Panc1 (cell line): ENCODE data around the gene FLVCR2. TPM values are rescaled to one million over a fixed set of nuclear protein-coding genes. Genes with fewer than 3 reads are reported as not detected.

ENCODE experiments used
- ATAC-seq: fragments of 200-7000 bp; cut with Tn5 transposase; 2 replicates; pipeline ENCODE4 v1.9.1; 2020; ENCODE audit warnings: mild to moderate bottlenecking, moderate library complexity
- BruUV-seq: library from RNA; stranded (reverse); fragments of 400-500 nt; replicated peaks from 2 replicates; lab custom pipeline; 2021; lab: Mats Ljungman, UMichigan
- CTCF ChIA-PET: fragments of 300-600 bp; sonication (Branson Sonifier 250); formaldehyde crosslinking; loops from one replicate; lab custom pipeline; 2022; ENCODE audit warnings: antibody characterized with exemption; lab: Charles Lee
- POLR2A ChIA-PET: fragments of 300-600 bp; sonication (Branson Sonifier 250); formaldehyde crosslinking; loops from one replicate; lab custom pipeline; 2022; ENCODE audit warnings: antibody characterized with exemption; lab: Charles Lee
- DNase-seq: peaks from one replicate; pipeline ENCODE4 v3.0.0-alpha.2; 2010; ENCODE audit warnings: low read depth, low spot score
- H3K27ac ChIP-seq: 2 replicates; pipeline ENCODE4 v1.5.1; 2011; ENCODE audit warnings: mild to moderate bottlenecking, low read length, inconsistent platforms
- H3K27me3 ChIP-seq: fragments of 200-500 bp; sonication (Bioruptor generic); 2 replicates; pipeline ENCODE4 v1.6.0; 2014; ENCODE audit warnings: low read length, inconsistent platforms; ENCODE audit not compliant: control insufficient read depth, insufficient read depth
- H3K36me3 ChIP-seq: fragments of 200-500 bp; sonication (Bioruptor generic); 2 replicates; pipeline ENCODE4 v1.5.1; 2014; ENCODE audit warnings: inconsistent platforms, mild to moderate bottlenecking, low read length, moderate library complexity; ENCODE audit not compliant: control insufficient read depth, insufficient read depth
- H3K4me1 ChIP-seq: 2 replicates; pipeline ENCODE4 v1.5.1; 2011; ENCODE audit warnings: inconsistent platforms, mild to moderate bottlenecking, low read length, moderate library complexity; ENCODE audit not compliant: control insufficient read depth, insufficient read depth
- H3K4me3 ChIP-seq, 2 experiments: 2 replicates each; pipeline ENCODE4 v1.5.1; 2011 to 2012; ENCODE audit warnings: low read depth in 2 of 2, low read length in 2 of 2, mild to moderate bottlenecking in 2 of 2, inconsistent platforms in 1 of 2, moderate library complexity in 1 of 2
- H3K9me3 ChIP-seq: fragments of 200-500 bp; sonication (Bioruptor generic); 2 replicates; pipeline ENCODE4 v1.5.1; 2014; ENCODE audit warnings: low read depth, mild to moderate bottlenecking, inconsistent platforms, low read length, moderate library complexity; ENCODE audit not compliant: control insufficient read depth, insufficient read depth
- CTCF ChIP-seq: fragments of 450-650 bp; IDR thresholded peaks from 2 replicates; pipeline ENCODE4 v1.5.1; 2017; ENCODE audit warnings: mild to moderate bottlenecking
- POLR2AphosphoS5 ChIP-seq: IDR thresholded peaks from 2 replicates; pipeline ENCODE4 v1.6.1; 2012; ENCODE audit warnings: mild to moderate bottlenecking, low read depth, low read length, moderate library complexity
- SIN3A ChIP-seq: IDR thresholded peaks from 2 replicates; pipeline ENCODE4 v1.6.1; 2012; ENCODE audit warnings: low read depth, mild to moderate bottlenecking, low read length, moderate library complexity, borderline replicate concordance; ENCODE audit not compliant: insufficient read depth
- TCF7L2 ChIP-seq: IDR thresholded peaks from 2 replicates; pipeline ENCODE4 v1.6.1; 2011; ENCODE audit warnings: mild to moderate bottlenecking, low read depth, low read length, inconsistent platforms
- in situ Hi-C: cut with HindIII; loops from 2 replicates; pipeline ENCODE4 v1.10.0; 2016; ENCODE audit warnings: low sequenced_read_pairs, low pct_unique_long_range_greater_than_20kb
- intact Hi-C: fragments of 100-400 bp; cut with micrococcal nuclease; formaldehyde crosslinking; loops from one replicate; pipeline ENCODE4 v1.10.0; 2022; ENCODE audit not compliant: unreplicated experiment
- total RNA-seq: library from RNA; stranded (reverse); gene quantifications from one replicate; pipeline ENCODE4 v1.2.1, GENCODE V29; 2021; ENCODE audit not compliant: unreplicated experiment
- TF ChIP-seq, protein P1 (sequence below), 2 experiments: IDR thresholded peaks; 2 replicates each; pipeline ENCODE4 v1.6.1; 2011 to 2012; ENCODE audit warnings: low read depth in 2 of 2, control low read depth in 1 of 2, low read length in 1 of 2, mild to moderate bottlenecking in 1 of 2, moderate library complexity in 1 of 2; ENCODE audit not compliant: insufficient read depth in 1 of 2

The FLVCR2 gene
- total RNA-seq, 1 experiment from 2014 or later: 9.7 TPM

DNA sequence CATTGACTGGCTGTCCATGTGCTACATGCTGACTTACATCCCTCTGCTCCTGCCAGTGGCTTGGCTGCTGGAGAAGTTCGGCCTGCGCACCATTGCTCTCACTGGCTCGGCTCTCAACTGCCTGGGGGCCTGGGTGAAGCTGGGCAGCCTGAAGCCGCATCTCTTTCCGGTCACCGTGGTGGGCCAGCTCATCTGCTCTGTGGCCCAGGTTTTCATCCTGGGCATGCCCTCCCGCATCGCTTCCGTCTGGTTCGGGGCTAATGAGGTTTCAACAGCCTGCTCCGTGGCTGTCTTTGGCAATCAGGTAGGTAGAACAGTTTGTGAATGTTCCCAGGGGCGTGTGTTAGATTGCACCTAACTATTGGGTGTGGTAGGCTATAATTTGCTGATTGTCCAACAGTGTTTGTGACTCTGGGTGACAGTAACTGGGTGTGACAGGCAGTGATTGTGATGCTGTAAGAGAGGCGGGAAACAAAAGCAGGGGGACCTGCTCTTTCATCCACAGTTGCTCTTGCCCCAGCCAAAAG is 981 bp downstream of the FLVCR2 start:
- in situ Hi-C loops (no loop called here), intact Hi-C loops (loop anchor here (2.0 kb wide), 1 partner anchor 75 kb away; no protein-coding TSS in a partner anchor)
- ATAC-seq: peak; percentile 20
- POLR2A ChIA-PET: no interaction called here
- DNase-seq: no peak
- TF ChIP-seq, protein P1, sequence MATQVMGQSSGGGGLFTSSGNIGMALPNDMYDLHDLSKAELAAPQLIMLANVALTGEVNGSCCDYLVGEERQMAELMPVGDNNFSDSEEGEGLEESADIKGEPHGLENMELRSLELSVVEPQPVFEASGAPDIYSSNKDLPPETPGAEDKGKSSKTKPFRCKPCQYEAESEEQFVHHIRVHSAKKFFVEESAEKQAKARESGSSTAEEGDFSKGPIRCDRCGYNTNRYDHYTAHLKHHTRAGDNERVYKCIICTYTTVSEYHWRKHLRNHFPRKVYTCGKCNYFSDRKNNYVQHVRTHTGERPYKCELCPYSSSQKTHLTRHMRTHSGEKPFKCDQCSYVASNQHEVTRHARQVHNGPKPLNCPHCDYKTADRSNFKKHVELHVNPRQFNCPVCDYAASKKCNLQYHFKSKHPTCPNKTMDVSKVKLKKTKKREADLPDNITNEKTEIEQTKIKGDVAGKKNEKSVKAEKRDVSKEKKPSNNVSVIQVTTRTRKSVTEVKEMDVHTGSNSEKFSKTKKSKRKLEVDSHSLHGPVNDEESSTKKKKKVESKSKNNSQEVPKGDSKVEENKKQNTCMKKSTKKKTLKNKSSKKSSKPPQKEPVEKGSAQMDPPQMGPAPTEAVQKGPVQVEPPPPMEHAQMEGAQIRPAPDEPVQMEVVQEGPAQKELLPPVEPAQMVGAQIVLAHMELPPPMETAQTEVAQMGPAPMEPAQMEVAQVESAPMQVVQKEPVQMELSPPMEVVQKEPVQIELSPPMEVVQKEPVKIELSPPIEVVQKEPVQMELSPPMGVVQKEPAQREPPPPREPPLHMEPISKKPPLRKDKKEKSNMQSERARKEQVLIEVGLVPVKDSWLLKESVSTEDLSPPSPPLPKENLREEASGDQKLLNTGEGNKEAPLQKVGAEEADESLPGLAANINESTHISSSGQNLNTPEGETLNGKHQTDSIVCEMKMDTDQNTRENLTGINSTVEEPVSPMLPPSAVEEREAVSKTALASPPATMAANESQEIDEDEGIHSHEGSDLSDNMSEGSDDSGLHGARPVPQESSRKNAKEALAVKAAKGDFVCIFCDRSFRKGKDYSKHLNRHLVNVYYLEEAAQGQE (IDR thresholded peaks at IDR 0.05; ENCODE audit: insufficient read depth in 1 of 2, low read depth in 2 of 2, low read length in 1 of 2): no peak
- no peak for TF ChIP-seq TCF7L2
- TF ChIP-seq SIN3A: no peak
- no peak for TF ChIP-seq POLR2AphosphoS5
- TF ChIP-seq CTCF: no peak
- BruUV-seq: no TSS peak
- Histone ChIP-seq H3K4me1 (peaks cover 5% of the 10 kb centered on the region; the same call in 1 of the 2 replicates), H3K27me3 (no peaks in the 10 kb centered on the region), H3K36me3 (no peaks in the 10 kb centered on the region), H3K4me3 (peak overlapping the region; percentile 58 to 85), H3K9me3 (no peaks in the 10 kb centered on the region), H3K27ac (peak overlapping the region; percentile 54)
- CTCF ChIA-PET: interaction anchor here (0.5 to 4.3 kb wide), 3 partner anchors 75 to 395 kb away, joined by 7 to 22 read pairs (median 18); no protein-coding TSS in a partner anchor

- no peak for TF ChIP-seq POLR2AphosphoS5
- TF ChIP-seq SIN3A: no peak
- TF ChIP-seq, protein P1 (IDR thresholded peaks at IDR 0.05; ENCODE audit: insufficient read depth in 1 of 2, low read depth in 2 of 2, low read length in 1 of 2): no peak
- no peak for TF ChIP-seq TCF7L2
- Histone ChIP-seq H3K4me1 (peaks cover 5% of the 10 kb centered on the region; the same call in 1 of the 2 replicates), H3K36me3 (no peaks in the 10 kb centered on the region), H3K9me3 (no peaks in the 10 kb centered on the region), H3K27ac (peak overlapping the region; percentile 61), H3K4me3 (peak overlapping the region; percentile 58 to 85), H3K27me3 (no peaks in the 10 kb centered on the region)
- ATAC-seq (no peak), DNase-seq (no peak)
- CTCF ChIA-PET: interaction anchor here (0.5 to 4.3 kb wide), 3 partner anchors 74 to 394 kb away, joined by 7 to 22 read pairs (median 18); no protein-coding TSS in a partner anchor
- intact Hi-C loops (loop anchor here (2.0 kb wide), 1 partner anchor 75 kb away; no protein-coding TSS in a partner anchor), in situ Hi-C loops (no loop called here)
- no TSS peak for BruUV-seq
- POLR2A ChIA-PET: no interaction called here
Measured at GRCh38 chr14:75579882-75580281, 1.5 kb downstream of the FLVCR2 start.
